Measurements from ENCODE around the gene NFIB. TPM values are rescaled to one million over a fixed set of nuclear protein-coding genes. Genes with fewer than 3 reads are reported as not detected.

NFIB gene
- polyA plus RNA-seq, 1 of the 3 experiments (the other 2 are of a cell fraction): 9.2 TPM

DNA sequence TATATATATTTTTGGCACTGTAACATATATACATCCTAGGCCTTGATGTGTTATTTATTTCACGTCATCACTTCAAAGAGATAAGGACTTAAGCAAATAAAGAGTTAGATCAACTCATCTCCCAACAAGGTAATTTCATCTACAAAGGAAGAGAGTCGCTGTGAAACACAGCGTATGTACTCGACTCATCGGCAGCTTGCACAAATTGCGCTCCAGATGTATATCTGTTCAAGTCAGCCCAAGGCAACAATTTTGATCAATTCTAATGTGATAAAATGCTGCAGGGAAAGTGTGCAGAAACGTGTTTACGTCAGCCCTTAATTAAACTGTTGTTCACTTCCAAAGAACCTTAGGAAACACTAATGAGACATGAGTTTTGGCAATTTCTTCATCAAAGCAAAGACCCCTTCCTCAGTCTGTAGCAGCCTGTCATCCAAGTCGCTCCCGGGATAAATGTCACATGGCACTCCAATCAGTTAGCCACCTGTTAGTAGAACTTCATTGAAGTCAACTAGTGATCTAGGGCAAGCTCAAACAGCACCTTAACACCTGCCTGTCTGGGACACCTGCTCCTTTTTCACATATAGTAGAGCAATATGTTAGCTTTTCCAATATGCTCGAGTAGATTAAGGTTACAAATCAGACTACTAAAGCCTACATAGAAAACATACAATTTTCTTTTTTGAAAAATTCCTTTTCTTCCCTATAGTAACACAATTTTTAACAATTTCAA, 182.4 kb downstream of the NFIB start:
- Histone ChIP-seq H3K9me3 (no peaks in the 10 kb centered on the region), H3K36me3 (replicated peaks in 1 of 2; ENCODE audit: control insufficient read depth in 1 of 2, insufficient read depth in 2 of 2, low read length in 1 of 2) (peaks cover 12 to 13% of the 10 kb centered on the region in 2 experiments), H3K79me2 (ENCODE audit: insufficient read depth) (no peaks in the 10 kb centered on the region), H4K20me1 (ENCODE audit: insufficient read depth) (no peaks in the 10 kb centered on the region), H3K4me3 (ENCODE audit: low read depth in 2 of 2, low read length in 1 of 2) (no peak overlapping the region), H3K9me2 (no peaks in the 10 kb centered on the region), H3K27me3 (ENCODE audit: insufficient read depth) (no peaks in the 10 kb centered on the region), H2AFZ (ENCODE audit: low read depth) (no peak overlapping the region), H3K9ac (no peak overlapping the region), H3K4me2 (no peak overlapping the region), H3K4me1 (ENCODE audit: control insufficient read depth in 1 of 2, insufficient read depth in 2 of 2, low read depth in 1 of 2, low read length in 1 of 2) (peaks cover 0 to 19% of the 10 kb centered on the region in 2 experiments; a peak in 2 of 4 replicates), H3K27ac (ENCODE audit: low read depth in 2 of 2, low read length in 1 of 2) (peak overlapping the region in 1 of 2 experiments; percentile 39; a peak in 2 of 4 replicates), H3F3A (replicated peaks; ENCODE audit: insufficient read depth) (peaks cover 14% of the 10 kb centered on the region)
- peak; percentile 8 for DNase-seq
- ChIA-PET POLR2A (interaction anchor here (0.8 kb wide), 1 partner anchor 395 kb away, joined by 3 read pairs; no protein-coding TSS in a partner anchor), CTCF (interaction anchor here (1.0 to 1.1 kb wide), 2 partner anchors 298 to 1042 kb away, joined by 3 to 4 read pairs; no protein-coding TSS in a partner anchor)
- WGBS (ENCODE audit: low lambda C conversion rate): 89% methylated on average over 11 of the region's 11 CpGs
- TF ChIP-seq ZBTB33 (IDR thresholded peaks at IDR 0.05; ENCODE audit: borderline replicate concordance, low read depth): no peak
- TF ChIP-seq, protein P1, sequence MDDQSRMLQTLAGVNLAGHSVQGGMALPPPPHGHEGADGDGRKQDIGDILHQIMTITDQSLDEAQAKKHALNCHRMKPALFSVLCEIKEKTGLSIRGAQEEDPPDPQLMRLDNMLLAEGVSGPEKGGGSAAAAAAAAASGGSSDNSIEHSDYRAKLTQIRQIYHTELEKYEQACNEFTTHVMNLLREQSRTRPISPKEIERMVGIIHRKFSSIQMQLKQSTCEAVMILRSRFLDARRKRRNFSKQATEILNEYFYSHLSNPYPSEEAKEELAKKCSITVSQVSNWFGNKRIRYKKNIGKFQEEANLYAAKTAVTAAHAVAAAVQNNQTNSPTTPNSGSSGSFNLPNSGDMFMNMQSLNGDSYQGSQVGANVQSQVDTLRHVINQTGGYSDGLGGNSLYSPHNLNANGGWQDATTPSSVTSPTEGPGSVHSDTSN (IDR thresholded peaks at IDR 0.05): no peak
- no peak for TF ChIP-seq RFX5 (IDR thresholded peaks at IDR 0.05; ENCODE audit: low read length)
- no peak for TF ChIP-seq NRF1 (IDR thresholded peaks at IDR 0.05; ENCODE audit: low read depth, low read length)
- TF ChIP-seq USF2 (IDR thresholded peaks at IDR 0.05; ENCODE audit: borderline replicate concordance, low read depth, low read length): no peak
- no peak for TF ChIP-seq FOSL2 (IDR thresholded peaks at IDR 0.05; ENCODE audit: borderline replicate concordance, low read depth)
- TF ChIP-seq EP300 (IDR thresholded peaks at IDR 0.05; ENCODE audit: borderline replicate concordance in 1 of 2, low read depth in 1 of 2, low read length in 1 of 2): peak in 1 of 2 experiments; percentile 39; a peak in 1 of 4 replicates
- TF ChIP-seq GABPA (IDR thresholded peaks at IDR 0.05; ENCODE audit: low read depth): no peak
- TF ChIP-seq, protein P2, sequence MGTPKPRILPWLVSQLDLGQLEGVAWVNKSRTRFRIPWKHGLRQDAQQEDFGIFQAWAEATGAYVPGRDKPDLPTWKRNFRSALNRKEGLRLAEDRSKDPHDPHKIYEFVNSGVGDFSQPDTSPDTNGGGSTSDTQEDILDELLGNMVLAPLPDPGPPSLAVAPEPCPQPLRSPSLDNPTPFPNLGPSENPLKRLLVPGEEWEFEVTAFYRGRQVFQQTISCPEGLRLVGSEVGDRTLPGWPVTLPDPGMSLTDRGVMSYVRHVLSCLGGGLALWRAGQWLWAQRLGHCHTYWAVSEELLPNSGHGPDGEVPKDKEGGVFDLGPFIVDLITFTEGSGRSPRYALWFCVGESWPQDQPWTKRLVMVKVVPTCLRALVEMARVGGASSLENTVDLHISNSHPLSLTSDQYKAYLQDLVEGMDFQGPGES (IDR thresholded peaks at IDR 0.05; ENCODE audit: low read depth, low read length): no peak
- TF ChIP-seq YY1 (IDR thresholded peaks at IDR 0.05; ENCODE audit: low read depth): no peak
- peak; percentile 78 for TF ChIP-seq RCOR1 (IDR thresholded peaks at IDR 0.05; ENCODE audit: low read length)
- no peak for TF ChIP-seq CTCF (IDR thresholded peaks at IDR 0.05)
- no peak for TF ChIP-seq RAD21 (IDR thresholded peaks at IDR 0.05; ENCODE audit: low read length)
- TF ChIP-seq, protein P3, sequence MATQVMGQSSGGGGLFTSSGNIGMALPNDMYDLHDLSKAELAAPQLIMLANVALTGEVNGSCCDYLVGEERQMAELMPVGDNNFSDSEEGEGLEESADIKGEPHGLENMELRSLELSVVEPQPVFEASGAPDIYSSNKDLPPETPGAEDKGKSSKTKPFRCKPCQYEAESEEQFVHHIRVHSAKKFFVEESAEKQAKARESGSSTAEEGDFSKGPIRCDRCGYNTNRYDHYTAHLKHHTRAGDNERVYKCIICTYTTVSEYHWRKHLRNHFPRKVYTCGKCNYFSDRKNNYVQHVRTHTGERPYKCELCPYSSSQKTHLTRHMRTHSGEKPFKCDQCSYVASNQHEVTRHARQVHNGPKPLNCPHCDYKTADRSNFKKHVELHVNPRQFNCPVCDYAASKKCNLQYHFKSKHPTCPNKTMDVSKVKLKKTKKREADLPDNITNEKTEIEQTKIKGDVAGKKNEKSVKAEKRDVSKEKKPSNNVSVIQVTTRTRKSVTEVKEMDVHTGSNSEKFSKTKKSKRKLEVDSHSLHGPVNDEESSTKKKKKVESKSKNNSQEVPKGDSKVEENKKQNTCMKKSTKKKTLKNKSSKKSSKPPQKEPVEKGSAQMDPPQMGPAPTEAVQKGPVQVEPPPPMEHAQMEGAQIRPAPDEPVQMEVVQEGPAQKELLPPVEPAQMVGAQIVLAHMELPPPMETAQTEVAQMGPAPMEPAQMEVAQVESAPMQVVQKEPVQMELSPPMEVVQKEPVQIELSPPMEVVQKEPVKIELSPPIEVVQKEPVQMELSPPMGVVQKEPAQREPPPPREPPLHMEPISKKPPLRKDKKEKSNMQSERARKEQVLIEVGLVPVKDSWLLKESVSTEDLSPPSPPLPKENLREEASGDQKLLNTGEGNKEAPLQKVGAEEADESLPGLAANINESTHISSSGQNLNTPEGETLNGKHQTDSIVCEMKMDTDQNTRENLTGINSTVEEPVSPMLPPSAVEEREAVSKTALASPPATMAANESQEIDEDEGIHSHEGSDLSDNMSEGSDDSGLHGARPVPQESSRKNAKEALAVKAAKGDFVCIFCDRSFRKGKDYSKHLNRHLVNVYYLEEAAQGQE (IDR thresholded peaks at IDR 0.05; ENCODE audit: low read depth, low read length): no peak
- no peak for TF ChIP-seq FOXM1 (IDR thresholded peaks at IDR 0.05; ENCODE audit: low read depth)
- no peak for TF ChIP-seq EZH2phosphoT487 (IDR thresholded peaks at IDR 0.05; ENCODE audit: borderline replicate concordance, low read depth)
- no peak for TF ChIP-seq ELF1 (IDR thresholded peaks at IDR 0.05)
- no peak for TF ChIP-seq TCF12 (IDR thresholded peaks at IDR 0.05)
- peak; percentile 90 for TF ChIP-seq GATA2 (CRISPR knock-in tag; IDR thresholded peaks at IDR 0.05)
- no peak for TF ChIP-seq MAX (IDR thresholded peaks at IDR 0.05; ENCODE audit: low read depth)
- peak; percentile 63 for TF ChIP-seq MXI1 (IDR thresholded peaks at IDR 0.05; ENCODE audit: low read depth, low read length)
- no peak for TF ChIP-seq JUND (IDR thresholded peaks at IDR 0.05)

All from SK-N-SH (cell line).